GM18517 (cell line): ENCODE measurements around the gene PARP12.

Experiments
- ATAC-seq: cut with Tn5 transposase; IDR thresholded peaks from one replicate; pipeline ENCODE4 v1.9.1; 2021; ENCODE audit warnings: mild to moderate bottlenecking, moderate library complexity; ENCODE audit not compliant: unreplicated experiment

The PARP12 gene

DNA sequence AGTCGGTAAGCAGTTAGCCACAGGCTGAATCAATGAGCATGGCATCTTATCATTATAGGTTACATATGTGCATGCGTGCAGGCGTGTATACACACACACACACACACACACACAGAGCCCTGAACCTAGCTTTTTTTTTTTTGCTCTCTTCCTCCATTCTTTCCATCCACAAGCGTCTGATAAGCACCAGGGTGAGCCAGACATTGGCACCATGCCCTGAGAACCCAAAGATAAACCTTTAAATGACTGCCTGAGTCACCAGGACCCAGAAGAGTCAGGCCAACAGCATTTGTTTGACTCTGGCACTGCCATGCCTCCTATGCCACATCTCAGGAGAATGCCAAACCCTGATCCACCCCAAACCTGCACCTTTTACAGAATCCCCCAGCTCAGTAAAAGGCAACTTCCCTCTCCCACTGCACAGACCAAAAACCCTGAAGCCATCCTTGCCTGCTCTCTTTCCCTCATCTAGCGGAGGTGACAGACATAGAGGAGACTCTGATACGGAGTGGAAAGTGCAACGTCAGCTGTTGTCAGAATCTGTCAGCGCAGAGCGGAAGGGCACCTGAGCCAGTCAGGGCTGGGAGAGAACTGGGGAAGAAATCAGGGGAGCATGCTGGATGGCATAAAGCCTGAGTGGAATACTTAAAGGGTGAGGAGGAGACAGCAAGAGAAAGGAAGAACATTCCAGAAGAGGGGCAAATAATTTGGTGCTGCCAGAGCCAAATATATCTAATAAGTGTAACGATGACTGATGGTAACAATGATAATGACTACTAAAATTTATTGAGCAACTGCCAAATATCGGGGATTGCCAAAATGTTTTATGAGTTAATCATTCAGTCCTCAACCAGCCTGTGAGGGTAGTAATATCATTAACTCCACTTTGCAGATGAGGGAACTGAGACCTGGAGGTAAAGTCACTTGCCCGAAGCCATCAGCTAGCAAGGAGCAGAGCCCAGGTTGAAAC is 3.2 kb downstream of the PARP12 start:
- no peak for ATAC-seq

DNA sequence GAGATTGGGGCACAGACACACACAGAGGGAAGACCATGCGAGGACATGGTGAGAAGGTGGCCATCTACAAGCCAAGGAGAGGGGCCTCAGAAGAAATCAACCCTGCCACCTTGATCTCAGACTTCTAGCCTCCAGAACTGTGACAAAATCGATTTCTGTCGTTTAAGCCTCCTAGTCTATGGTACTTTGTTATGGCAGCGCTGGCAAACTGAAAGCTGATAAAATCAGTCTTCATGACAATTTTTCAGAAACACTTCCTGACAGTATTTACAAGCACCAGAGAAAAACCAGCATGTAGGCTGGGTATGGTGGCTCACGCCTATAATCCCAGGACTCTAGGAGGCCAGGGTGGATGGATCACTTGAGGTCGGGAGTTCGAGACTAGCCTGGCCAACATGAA is 4.2 kb downstream of the PARP12 start:
- no peak for ATAC-seq

DNA sequence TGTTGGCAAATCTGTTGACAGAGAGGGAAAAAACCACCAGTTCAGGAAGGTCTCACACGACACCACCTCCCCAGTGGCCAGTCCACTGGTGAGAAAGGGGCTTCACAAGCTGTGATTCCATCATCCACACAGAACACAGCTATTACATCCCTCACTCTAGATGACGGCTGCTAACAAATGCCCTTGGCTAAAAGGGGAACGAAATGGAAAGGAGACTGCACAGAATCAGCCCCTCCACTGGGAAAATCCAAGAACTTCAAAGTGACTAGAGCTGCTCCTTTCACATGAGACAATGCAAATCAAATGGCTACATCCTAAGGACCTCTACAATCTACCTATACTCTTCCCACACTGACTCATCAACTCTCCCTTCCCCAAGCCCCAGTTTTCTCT is 5.6 kb downstream of the PARP12 start:
- ATAC-seq: no peak

DNA sequence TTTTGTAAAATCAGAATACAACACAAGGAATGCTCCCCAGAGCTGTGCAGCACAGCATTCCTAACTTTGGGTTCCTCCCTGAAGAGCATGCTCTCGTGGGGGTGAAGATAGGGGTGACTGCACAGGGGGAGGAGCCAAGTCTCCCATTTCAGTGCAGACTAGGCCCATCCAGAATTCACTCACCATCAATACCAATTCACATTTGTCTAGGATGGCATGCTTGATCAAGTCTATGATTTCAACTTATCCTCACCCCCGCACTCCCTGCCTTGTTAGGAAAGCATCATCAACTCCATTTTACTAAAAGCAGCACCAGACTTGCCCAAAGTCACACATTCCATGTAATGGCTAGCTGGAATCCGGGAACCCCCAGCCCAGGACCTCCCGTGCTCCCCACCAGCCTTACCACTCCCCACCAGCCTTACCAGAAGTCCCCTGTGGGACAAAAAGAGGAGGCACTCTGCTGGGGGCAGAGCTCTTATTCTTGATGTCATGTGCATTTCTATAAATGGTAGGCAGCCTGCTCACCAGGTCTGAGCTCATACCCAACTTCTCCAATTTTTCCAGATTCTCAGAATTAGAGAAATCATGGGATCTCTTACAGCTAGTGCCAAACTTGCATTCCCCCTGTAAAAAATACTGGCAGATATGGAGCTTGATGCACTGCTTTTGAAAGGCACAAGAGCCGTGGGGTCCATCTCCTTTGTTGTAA is 6.2 kb downstream of the PARP12 start:
- no peak for ATAC-seq

DNA sequence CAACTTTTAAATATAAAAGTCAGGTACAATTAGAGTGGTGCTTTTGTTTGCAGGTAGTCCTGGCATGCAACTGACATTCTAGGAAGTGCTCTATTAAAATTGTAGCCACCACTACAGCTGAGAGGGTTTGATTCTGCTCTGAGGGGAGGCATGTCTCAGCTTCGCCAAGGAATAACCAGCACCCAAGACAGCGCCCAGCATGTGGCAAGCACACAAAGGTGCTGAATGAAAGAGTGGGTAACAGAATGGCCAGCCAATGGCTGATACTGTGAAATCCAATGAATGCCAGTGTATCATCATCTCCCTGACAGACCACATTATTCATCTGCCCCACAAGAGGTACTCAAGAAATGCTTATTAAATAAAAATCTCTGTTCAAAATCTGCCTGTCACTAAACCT is 6.9 kb downstream of the PARP12 start:
- ATAC-seq: no peak

DNA sequence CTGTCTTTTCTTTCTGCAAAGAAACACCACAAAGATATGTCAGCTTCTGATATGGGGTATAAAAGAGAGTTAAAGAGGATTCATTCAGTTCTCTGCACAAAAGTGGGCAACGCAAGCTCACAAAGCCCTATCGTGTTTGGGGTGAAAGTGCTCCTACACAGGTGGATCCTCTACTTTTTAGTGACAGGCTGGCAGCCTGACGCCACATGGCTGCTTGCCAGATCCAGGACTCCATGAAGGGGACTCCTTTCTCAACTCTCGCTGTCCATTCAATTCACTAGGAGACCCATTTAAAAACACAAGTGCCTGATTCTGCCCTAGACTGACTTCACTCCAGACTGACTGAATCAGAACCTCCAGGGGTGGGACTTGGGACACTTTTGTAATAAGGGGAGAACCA is 8.0 kb downstream of the PARP12 start:
- no peak for ATAC-seq

DNA sequence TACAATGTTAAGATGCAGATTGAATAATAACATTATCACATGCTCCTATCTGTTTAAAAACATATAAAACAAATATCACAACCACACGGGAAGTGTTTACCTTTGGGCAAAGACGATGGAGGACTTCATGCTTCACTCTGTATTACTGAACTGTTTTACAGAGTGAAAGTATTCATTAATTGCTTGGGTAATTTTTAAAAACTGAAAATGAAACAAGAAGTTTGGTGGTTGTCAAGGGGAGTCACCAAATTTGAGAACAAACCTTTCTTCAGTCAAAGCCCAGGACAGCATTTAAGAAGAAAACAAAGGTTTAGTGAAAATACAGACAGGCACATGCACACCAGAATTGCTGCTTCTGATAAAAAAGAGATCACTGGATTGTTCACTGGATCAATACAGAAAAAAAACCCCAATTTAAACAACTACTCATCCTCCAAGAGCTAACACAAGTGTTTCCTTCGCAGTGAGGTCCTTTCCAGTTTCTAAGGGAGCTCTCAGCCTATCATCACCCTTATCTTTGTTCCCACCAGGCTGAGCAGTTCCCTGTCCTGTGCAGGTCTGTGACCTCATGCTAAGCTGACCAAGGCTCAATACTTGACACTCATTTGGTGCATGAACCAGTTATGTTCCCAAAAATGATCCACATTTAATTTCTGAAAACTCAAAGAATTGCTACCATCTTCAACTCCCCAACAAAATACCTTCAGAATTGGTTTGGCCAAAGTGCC is 8.8 kb downstream of the PARP12 start:
- ATAC-seq: peak; percentile 94

DNA sequence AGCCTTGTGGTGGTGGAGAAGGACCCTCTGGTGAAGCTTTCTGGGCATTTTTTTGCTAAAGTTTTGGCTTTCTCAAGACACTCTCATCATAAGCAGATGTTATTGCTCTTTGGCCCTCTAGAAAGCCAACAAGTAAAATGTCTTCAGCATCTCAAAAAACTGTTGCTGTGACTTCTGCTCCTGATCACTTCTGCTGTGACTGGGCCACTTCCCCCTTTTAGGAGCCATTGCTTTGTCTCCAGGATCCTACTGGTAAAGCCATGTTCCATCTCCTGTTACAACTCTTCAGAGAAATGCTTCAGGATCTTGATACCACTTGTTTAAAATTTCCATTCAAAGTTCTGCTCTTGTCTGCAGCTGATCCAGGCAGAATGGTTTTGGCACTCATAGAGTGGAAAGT is 10.9 kb downstream of the PARP12 start:
- no peak for ATAC-seq

DNA sequence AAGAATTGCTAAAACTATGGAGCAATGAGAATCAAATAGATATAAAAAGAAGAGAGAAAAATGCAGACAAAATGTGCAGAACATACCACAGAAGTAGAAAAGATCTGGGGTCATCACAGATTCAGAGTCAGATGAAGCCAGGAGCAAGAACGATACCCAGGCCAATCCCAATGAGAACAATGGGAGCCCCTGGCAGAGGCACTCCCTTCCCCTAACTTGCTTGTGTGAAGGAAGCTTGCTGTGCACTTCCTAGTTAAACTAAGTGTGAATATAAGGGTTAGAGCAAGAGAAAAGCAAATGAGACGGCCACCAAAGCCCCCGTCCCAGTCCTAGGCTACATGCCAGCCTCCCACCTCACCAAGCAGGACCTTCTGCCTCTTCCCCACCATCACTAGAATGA is 12.7 kb downstream of the PARP12 start:
- no peak for ATAC-seq

DNA sequence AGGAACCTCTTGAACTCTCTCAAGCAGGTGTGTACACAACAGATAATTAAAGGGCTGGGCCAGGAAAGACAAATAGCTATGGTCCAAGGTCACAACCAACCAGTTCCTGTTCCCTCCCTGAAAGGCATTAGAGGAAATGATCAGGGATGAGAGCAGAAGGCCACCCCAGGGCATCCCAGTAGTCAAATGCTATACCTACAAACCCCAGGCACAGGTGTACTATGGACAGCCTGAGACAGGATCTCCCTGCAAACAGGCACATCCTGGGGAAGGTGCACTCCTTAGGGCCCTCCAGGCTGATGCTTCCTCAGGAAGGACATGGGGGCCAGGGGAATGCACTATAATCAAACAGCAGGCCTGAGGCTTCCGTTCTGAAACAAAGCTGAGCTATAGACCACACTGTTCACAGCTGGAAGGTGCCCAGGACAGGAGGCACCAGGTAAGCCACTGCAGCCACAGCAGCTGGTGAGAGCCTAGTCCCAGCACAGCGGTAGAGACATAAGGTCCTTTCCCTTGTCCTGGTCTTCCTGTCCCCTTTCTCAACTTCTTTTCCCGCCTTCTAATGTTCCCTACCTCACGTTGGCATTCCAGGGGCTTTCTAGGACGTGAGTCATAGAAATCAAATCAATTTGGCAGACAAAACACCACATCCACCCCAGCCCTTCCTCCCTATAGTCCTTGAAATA is 13.3 kb downstream of the PARP12 start:
- ATAC-seq: no peak

DNA sequence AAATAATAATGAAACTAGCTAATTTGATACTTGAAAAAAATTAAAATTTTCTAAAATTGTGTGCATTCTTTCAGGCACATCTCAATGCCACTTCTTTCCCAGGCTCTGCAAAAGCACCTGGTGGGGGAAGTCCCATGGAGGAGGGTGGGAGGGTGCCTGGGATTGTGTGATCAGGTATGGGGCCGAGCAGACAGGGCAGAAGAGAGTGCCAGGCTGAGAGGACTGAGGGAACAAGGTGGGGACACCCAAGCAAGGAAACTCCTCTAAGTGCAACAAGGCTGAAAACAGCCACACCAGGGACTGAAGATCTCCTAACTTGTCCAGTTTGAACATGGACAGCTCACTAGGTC is 13.8 kb downstream of the PARP12 start:
- ATAC-seq: no peak

DNA sequence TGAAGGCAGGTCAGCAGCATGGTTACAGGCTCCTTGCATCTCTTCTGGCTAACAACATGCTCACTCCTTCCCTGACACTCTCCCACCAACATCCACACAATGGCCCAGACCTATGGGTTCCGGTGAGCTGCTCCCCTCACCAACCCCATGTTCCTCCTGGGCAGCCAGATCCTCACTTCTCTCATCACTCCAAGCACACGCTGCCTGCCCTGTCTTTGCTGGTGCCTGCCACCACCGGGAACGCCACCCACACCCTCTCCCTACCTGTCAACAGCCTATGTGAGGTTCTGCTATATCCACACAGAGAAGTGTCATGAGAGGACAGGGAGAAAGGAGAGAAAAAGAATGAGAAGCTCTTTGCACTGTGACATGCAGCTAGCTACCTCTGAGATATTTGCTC is 14.6 kb downstream of the PARP12 start:
- ATAC-seq: no peak

DNA sequence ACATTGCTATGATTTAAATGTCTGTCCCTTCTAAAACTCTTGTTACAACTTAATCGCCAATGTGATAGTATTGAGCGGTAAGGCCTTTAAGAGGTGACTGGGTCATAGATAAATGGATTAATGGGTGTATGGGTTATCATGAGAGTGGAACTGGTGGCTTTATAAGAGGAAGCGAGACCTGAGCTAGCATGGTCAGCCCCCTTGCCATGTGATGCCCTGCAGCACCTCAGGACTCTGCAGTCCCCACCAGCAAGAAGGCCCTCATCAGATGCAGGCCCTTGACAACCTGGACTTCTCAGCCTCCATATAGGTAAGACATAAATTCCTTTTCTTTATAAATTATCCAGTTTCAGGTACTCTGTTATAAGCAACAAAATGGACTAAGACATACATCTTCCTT is 15.6 kb downstream of the PARP12 start:
- no peak for ATAC-seq

DNA sequence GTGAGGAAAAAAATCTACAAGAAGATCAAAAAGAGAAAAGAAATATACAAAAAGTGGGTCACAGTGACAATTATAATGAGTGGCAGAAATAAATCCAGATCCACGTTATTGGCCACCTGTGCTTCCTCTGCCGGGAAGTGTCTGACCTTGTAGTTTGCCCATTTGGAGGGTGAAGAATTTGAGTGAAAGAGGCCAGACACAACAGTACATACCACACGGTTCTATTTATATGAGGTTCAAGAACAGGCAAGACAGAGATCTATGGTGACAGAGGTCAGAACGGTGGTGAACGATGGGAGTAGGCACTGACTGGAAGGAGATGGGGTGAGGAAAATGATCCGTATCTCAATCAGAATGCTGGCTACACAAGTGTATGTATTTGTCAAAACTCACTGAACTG is 17.1 kb downstream of the PARP12 start:
- no peak for ATAC-seq

DNA sequence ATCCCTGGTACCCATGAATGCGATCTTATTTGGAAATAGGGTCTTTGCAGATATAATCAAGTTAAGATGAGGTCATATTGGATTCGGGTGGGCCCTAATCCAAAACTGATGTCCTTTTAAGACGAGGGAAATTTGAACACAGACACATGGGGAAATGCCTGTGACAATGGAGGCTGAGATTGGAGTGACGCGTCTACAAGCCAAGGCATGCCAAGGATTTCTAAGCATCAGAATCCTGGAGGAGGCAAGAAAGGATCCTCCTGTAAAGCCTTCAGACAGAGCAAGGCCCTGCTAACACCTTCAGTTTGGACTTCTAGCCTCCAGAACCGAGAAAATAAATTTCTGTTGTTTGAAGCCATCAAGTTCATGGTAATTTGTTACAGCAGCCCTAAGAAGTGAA is 18.5 kb downstream of the PARP12 start:
- no peak for ATAC-seq

DNA sequence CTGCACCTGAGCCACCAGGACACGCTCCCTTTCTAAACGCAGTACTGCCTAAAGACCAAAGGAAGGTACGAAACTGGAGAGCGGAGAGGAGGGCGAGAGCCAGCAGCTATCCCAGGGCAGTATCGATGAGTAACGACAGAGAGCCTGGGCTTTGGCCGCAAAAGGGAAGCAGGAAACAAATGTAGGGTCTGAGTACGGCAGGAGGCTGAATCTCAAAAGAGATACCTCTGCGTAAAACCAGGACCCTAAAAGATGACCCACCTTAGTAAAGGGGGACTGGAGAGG is 20.4 kb downstream of the PARP12 start:
- ATAC-seq: no peak

DNA sequence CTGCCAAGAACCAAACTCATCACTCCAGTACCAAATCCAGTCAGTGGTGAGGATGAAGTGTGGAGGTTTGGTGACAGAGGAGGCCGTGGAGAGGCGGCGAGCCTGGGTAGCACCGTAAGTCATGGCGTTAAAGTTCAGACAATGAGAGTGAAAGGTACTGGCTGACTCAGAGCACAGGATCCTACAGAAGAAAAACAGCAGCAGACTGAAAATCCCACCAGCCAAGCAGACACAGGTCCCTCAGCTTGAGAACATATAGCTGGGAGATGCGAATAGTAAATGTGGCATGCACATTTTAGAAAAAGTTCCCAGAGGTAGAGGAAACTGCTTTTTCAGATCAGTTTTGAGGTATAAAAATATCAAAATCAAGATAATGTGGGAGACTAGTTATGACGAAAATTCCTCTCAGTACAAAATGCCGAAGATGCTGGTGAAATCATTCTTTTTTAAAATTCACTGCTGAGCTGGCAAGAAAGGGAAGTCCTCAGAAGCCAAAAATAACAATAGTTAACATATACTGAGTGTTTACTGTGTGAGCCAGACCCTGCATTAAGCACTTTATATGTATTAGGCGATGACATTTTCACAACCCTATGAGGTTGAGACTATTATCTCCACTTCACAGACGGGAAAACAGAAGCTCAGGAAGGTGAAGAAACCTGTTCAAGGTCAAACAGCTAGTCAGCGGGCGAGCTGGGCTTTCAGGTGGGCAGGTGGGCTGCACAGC is 20.9 kb downstream of the PARP12 start:
- no peak for ATAC-seq

DNA sequence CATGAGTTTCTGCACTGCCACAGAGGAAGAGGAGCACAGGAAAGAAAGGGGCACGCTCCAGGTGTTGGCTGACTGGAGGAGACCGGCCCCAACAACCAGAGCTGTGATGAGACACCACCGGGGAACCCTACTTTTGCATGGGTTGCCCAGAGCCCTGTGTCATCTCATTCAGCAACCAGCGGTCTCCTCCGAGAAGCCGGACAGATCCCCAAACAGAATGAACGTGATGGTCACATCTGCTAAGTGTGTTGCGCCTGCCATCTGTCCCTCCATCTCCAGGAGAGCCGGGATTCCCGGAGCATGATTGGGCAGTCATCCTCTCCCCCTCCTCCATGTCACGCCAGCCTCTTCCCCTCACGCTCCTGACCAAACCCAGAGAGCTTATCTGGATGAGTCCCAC is 22.9 kb downstream of the PARP12 start:
- ATAC-seq: no peak

DNA sequence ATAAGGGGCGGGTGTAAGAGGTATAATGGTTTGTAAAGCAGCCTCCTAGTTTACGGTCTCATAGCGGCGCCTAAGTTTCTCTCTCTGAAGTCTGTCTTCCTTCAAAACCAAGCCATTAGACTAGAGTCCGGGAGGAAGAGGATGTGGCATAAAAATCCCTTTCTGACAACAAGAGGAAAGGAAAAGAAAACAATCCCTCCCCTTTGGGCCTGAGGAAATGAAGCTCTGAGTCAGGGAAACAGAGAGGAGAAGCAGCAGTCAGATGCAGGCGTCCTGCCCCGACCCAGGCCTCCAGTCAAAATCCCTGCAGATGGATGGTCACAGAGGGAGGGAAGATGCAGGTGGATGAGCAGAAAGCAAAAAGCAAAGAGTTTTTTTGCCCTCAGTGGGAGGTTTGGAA is 23.7 kb downstream of the PARP12 start:
- no peak for ATAC-seq

DNA sequence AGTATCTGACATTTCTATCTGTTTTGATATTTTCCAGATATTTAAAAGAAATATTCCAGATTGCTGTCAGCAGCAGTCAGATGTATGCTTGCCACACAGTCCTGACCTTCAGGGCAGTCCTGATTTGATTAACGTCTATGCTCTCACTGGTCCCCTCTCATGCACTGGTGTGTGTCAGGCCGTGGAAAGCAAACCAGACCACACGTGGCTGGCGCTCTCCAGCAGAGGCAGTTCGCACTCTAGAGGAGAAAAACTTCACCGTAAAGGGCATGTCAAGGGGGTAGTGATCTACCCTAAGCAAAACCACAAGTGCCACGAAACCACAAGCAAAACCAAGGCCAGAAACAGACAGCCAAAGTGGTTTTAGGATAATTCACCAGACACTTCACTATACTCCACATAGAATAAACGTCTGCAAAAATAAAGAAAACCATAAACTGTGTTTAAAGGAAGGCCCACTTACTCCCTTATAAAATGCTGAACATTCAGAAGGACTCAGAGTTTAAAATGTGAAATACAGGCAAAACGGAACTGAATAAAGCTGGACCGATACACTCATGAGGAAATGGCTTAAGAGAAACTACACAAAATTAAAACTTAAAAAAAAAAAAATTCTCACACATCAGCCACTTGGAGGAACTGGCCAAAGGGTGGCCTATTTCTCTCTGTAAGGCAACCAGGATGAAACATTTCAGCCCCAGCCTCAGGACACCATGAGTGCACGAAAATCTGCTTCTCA is 26.4 kb downstream of the PARP12 start:
- ATAC-seq: no peak
